Astrocyte of the cerebellum (primary cell): Measurements from ENCODE around the gene MOSMO.
"Not testable (repeated sequence)": the region's sequence is repeated elsewhere in the genome, so short reads cannot be mapped to it uniquely, and the experiment has no call there.

ENCODE experiments used
- DNase-seq: peaks from one replicate; pipeline ENCODE4 v3.0.0-alpha.2; 2011; ENCODE audit warnings: low read depth
- H3K4me3 ChIP-seq: 2 replicates; pipeline ENCODE4 v1.5.1; 2011; ENCODE audit warnings: mild to moderate bottlenecking, low read depth, low read length, moderate library complexity
- CTCF ChIP-seq: IDR thresholded peaks from 2 replicates; pipeline ENCODE4 v1.5.1; 2012; ENCODE audit warnings: low read length, low read depth, moderate library complexity, mild to moderate bottlenecking; ENCODE audit errors: missing control alignments
- in situ Hi-C: cut with HindIII; loops from 2 replicates; pipeline ENCODE4 v1.10.0; 2017; ENCODE audit warnings: low sequenced_read_pairs

Gene MOSMO

DNA sequence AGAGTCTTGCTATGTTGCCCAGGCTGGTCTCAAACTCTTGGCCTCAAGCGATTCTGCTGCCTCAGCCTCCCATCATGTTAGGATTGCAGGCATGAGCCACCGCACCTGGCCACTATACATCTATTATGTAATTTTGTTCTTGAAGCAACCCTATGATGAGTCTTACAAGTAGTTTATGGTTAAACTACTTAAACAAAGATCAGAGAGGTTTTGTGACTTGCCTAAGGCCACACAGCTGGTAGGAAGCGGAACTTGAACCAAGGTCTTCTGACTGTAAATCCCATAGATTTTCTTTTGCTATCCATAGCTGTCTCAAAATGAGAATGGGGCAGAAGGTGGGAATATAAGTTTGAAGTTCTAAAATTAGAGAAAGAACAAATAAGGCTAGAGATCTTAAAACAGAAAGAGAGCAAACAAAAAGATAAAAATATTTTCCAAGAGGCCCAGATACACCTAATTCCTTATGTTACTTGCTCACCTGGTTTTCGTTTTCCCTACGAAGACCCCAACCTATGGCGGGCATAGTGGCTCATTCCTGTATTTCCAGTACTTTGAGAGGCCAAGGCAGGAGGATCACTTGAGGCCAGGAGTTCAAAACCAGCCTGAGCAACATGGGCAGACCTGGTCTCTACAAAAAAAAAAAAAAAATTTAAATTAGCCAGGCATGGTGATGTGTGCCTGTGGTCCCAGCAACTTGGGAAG is 116.8 kb downstream of the MOSMO start:
- no peak for TF ChIP-seq CTCF
- in situ Hi-C loops: no loop called here
- DNase-seq: no peak
- H3K4me3 ChIP-seq: no peak overlapping the region

- in situ Hi-C loops: no loop called here
- no peak for TF ChIP-seq CTCF
- no peak for DNase-seq
- H3K4me3 ChIP-seq: no peak overlapping the region
Observed at GRCh38 chr16:22126037-22126558, 118.2 kb downstream of the MOSMO start.

GRCh38 chr16:22128537-22128936 is 120.6 kb downstream of the MOSMO start:
- in situ Hi-C loops, H3K4me3 ChIP-seq, DNase-seq: not testable (repeated sequence)

DNA sequence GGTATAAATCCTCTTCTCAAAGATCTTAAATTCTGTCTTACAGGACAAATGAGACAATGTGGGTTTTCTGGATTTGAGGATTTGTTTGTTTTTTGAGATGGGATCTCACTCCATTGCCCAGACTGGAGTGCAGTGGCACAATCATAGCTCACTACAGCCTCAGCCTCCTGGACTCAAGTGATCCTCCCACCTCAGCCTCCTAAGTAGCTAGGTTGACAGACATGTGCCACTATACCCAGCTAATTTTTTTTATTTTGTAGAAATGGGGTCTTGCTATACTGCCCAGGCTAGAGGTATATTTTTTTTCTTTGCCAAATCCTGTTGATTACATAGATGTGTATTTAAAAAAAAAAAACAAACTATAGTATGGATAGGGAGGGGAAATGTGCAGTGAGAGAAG is 122.6 kb downstream of the MOSMO start:
- in situ Hi-C loops: no loop called here
- DNase-seq: no peak
- no peak for TF ChIP-seq CTCF
- no peak overlapping the region for H3K4me3 ChIP-seq

- DNase-seq: no peak
- no peak overlapping the region for H3K4me3 ChIP-seq
- no peak for TF ChIP-seq CTCF
- in situ Hi-C loops: no loop called here
Observed at GRCh38 chr16:22132801-22133200, 124.9 kb downstream of the MOSMO start.
